A549 (cell line): ENCODE measurements around the gene KDELR3. TPM values are rescaled to one million over a fixed set of nuclear protein-coding genes. Genes with fewer than 3 reads are reported as not detected.

Experiments
- ATAC-seq, 2 experiments: fragments of 200-7000 bp in 1 of 2; fragments of >200 bp in 1 of 2; cut with Nextera tagmentation in 1 of 2; cut with Tn5 transposase in 1 of 2; 3 replicates each; pipeline versions ENCODE4 v1.8.0 to v1.9.1; 2018 to 2020; ENCODE audit warnings: mild to moderate bottlenecking in 1 of 2, moderate library complexity in 1 of 2
- CTCF ChIA-PET: fragments of 300-600 bp; sonication (Branson Sonifier 250); formaldehyde crosslinking; extraction: SDS; loops from one replicate; lab custom pipeline; 2021; ENCODE audit warnings: antibody characterized with exemption, inconsistent platforms; lab: Yijun Ruan, JAX
- POLR2A ChIA-PET: fragments of 350-600 bp; formaldehyde crosslinking; extraction: SDS; loops from one replicate; lab custom pipeline; 2021; ENCODE audit warnings: antibody characterized with exemption, inconsistent platforms; lab: Yijun Ruan, JAX
- DNase-seq, 2 experiments: peaks; one replicate each; pipeline versions ENCODE4 v3.0.0 to v3.0.0-alpha.2; 2011 to 2016; ENCODE audit warnings: low read depth in 1 of 2, low spot score in 1 of 2
- FAIRE-seq: peaks from 2 replicates; lab custom pipeline; 2011; peaks lifted over from hg19 to GRCh38; lab: Jason Lieb, UNC
- H3K27ac ChIP-seq, 2 experiments: fragments of >200 bp; sonication (Bioruptor Twin); formaldehyde crosslinking; 3 replicates each; pipeline ENCODE4 v1.5.1; 2016 to 2017
- H3K4me1 ChIP-seq: fragments of >200 bp; sonication (Bioruptor Twin); formaldehyde crosslinking; 3 replicates; pipeline ENCODE4 v1.6.1; 2016
- H3K4me2 ChIP-seq: fragments of >200 bp; sonication (Bioruptor Twin); formaldehyde crosslinking; 3 replicates; pipeline ENCODE4 v1.6.1; 2016
- H3K4me3 ChIP-seq: fragments of >200 bp; sonication (Bioruptor Twin); formaldehyde crosslinking; 3 replicates; pipeline ENCODE4 v1.5.1; 2016
- H3K9me3 ChIP-seq: fragments of >200 bp; sonication (Bioruptor Twin); formaldehyde crosslinking; 3 replicates; pipeline ENCODE4 v1.6.1; 2016
- CBX2 ChIP-seq: fragments of 200-600 bp; sonication (generic); IDR thresholded peaks from 2 replicates; pipeline ENCODE4 v1.6.1; 2016; ENCODE audit warnings: low read depth, mild to moderate bottlenecking, borderline replicate concordance
- CHD2 ChIP-seq: fragments of 150-350 bp; IDR thresholded peaks from 2 replicates; pipeline ENCODE4 v1.6.1; 2014; ENCODE audit warnings: low read length; ENCODE audit not compliant: partially characterized antibody
- EP300 ChIP-seq, 2 experiments: fragments of >200 bp; sonication (Bioruptor Twin); formaldehyde crosslinking; IDR thresholded peaks; 2 replicates in 1 of 2; 3 replicates in 1 of 2; pipeline ENCODE4 v1.6.1; 2016 to 2017
- GATA3 ChIP-seq: IDR thresholded peaks from 2 replicates; pipeline ENCODE4 v1.6.1; 2012; ENCODE audit warnings: borderline replicate concordance
- HDAC2 ChIP-seq: fragments of 200-600 bp; sonication (generic); IDR thresholded peaks from 2 replicates; pipeline ENCODE4 v1.6.1; 2016
- HES2 ChIP-seq: fragments of >200 bp; sonication (Bioruptor Twin); formaldehyde crosslinking; IDR thresholded peaks from 2 replicates; pipeline ENCODE4 v1.6.1; 2016
- HOXB13 ChIP-seq: fragments of 250-450 bp; sonication (Bioruptor Pico); IDR thresholded peaks from 2 replicates; pipeline ENCODE4 v1.5.0; 2020; ENCODE audit warnings: low read depth, mild to moderate bottlenecking, moderate library complexity
- HOXB5 ChIP-seq: fragments of 250-450 bp; sonication (Bioruptor Pico); IDR thresholded peaks from 2 replicates; pipeline ENCODE4 v1.5.0; 2020; ENCODE audit warnings: mild to moderate bottlenecking, moderate library complexity
- JUNB ChIP-seq: fragments of >200 bp; sonication (Bioruptor Twin); formaldehyde crosslinking; IDR thresholded peaks from 2 replicates; pipeline ENCODE4 v1.6.1; 2016
- KDM1A ChIP-seq: fragments of 200-600 bp; sonication (generic); IDR thresholded peaks from 2 replicates; pipeline ENCODE4 v1.6.1; 2016; ENCODE audit warnings: low read depth, mild to moderate bottlenecking
- KDM5A ChIP-seq: fragments of 200-600 bp; sonication (generic); IDR thresholded peaks from 2 replicates; pipeline ENCODE4 v1.6.1; 2016; ENCODE audit warnings: antibody characterized with exemption, mild to moderate bottlenecking
- MAFK ChIP-seq: fragments of 450-650 bp; IDR thresholded peaks from 2 replicates; pipeline ENCODE4 v1.6.1; 2014; ENCODE audit not compliant: partially characterized antibody
- NFE2L2 ChIP-seq: fragments of 150-350 bp; conservative IDR thresholded peaks from 2 replicates; pipeline ENCODE4 v1.6.1; 2014; ENCODE audit warnings: low read length
- PHF8 ChIP-seq: fragments of 200-600 bp; sonication (generic); IDR thresholded peaks from 2 replicates; pipeline ENCODE4 v1.6.1; 2016; ENCODE audit warnings: low read depth, mild to moderate bottlenecking, antibody characterized with exemption, moderate library complexity, borderline replicate concordance
- RCOR1 ChIP-seq: fragments of 150-350 bp; IDR thresholded peaks from 2 replicates; pipeline ENCODE4 v1.6.1; 2014; ENCODE audit warnings: antibody characterized with exemption, low read length, low read depth
- ZSCAN20 ChIP-seq: fragments of 250-450 bp; sonication (Bioruptor Pico); IDR thresholded peaks from 2 replicates; pipeline ENCODE4 v1.8.0; 2022; ENCODE audit warnings: mild to moderate bottlenecking, moderate library complexity
- WGBS: methylation state at CpG from one replicate; pipeline ENCODE4 v1.1.6; 2017; ENCODE audit errors: missing lambda C conversion rate; 5-methylcytosine and 5-hydroxymethylcytosine counted together
- polyA plus RNA-seq, 4 experiments: library from polyadenylated mRNA; depleted of rRNA in 3 of 4; stranded (reverse); fragments of >200 nt; fragmentation: RNase III in 1 of 4; extraction: RNeasy Plus Mini Kit Qiagen cat#74134 plus additional on column Dnase treatment in 1 of 4; gene quantifications; 2 replicates in 3 of 4; 3 replicates in 1 of 4; pipeline ENCODE4 v1.2.3, GENCODE V29; 2011 to 2017
- TF ChIP-seq, protein P1 (sequence below): fragments of 250-450 bp; sonication (Bioruptor Pico); IDR thresholded peaks from 2 replicates; pipeline ENCODE4 v1.5.0; 2020; ENCODE audit warnings: low read depth, mild to moderate bottlenecking, moderate library complexity
- TF ChIP-seq, protein P2 (sequence below): fragments of 450-650 bp; IDR thresholded peaks from 2 replicates; pipeline ENCODE4 v1.6.1; 2014; ENCODE audit warnings: antibody characterized with exemption
- TF ChIP-seq, protein P3 (sequence below): IDR thresholded peaks from 2 replicates; pipeline ENCODE4 v1.6.1; 2012
- TF ChIP-seq, protein P4 (sequence below): fragments of 150-350 bp; IDR thresholded peaks from 2 replicates; pipeline ENCODE4 v1.6.1; 2014; ENCODE audit warnings: low read depth, mild to moderate bottlenecking, low read length

KDELR3 gene
- polyA plus RNA-seq, 2 of the 4 experiments (the other 2 are of a cell fraction), result 12.2 to 32.8 TPM

- no peak for DNase-seq
- Histone ChIP-seq H3K27ac (no peak overlapping the region), H3K4me3 (no peak overlapping the region), H3K4me2 (no peak overlapping the region), H3K4me1 (no peaks in the 10 kb centered on the region), H3K9me3 (no peaks in the 10 kb centered on the region)
- TF ChIP-seq KDM1A (no peak), MAFK (no peak), KDM5A (no peak), GATA3 (no peak), CBX2 (no peak), NFE2L2 (no peak), RCOR1 (no peak), EP300 (IDR thresholded peaks at IDR 0.05) (no peak), ZSCAN20 (CRISPR knock-in tag) (no peak), HOXB13 (no peak), HES2 (no peak), JUNB (no peak)
- TF ChIP-seq, protein P1, sequence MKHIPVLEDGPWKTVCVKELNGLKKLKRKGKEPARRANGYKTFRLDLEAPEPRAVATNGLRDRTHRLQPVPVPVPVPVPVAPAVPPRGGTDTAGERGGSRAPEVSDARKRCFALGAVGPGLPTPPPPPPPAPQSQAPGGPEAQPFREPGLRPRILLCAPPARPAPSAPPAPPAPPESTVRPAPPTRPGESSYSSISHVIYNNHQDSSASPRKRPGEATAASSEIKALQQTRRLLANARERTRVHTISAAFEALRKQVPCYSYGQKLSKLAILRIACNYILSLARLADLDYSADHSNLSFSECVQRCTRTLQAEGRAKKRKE (CRISPR knock-in tag), result no peak
- TF ChIP-seq, protein P2, sequence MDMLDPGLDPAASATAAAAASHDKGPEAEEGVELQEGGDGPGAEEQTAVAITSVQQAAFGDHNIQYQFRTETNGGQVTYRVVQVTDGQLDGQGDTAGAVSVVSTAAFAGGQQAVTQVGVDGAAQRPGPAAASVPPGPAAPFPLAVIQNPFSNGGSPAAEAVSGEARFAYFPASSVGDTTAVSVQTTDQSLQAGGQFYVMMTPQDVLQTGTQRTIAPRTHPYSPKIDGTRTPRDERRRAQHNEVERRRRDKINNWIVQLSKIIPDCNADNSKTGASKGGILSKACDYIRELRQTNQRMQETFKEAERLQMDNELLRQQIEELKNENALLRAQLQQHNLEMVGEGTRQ, result no peak
- TF ChIP-seq, protein P3, sequence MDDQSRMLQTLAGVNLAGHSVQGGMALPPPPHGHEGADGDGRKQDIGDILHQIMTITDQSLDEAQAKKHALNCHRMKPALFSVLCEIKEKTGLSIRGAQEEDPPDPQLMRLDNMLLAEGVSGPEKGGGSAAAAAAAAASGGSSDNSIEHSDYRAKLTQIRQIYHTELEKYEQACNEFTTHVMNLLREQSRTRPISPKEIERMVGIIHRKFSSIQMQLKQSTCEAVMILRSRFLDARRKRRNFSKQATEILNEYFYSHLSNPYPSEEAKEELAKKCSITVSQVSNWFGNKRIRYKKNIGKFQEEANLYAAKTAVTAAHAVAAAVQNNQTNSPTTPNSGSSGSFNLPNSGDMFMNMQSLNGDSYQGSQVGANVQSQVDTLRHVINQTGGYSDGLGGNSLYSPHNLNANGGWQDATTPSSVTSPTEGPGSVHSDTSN, result no peak
- WGBS, result 68% methylated on average over 3 of the region's 3 CpGs
- CTCF ChIA-PET, result interaction anchor here (0.6 to 1.3 kb wide), 3 partner anchors 12 to 109 kb away, joined by 3 read pairs; no protein-coding TSS in a partner anchor
- no peak for ATAC-seq
- POLR2A ChIA-PET, result no interaction called here
- no peak for FAIRE-seq
Observed at GRCh38 chr22:38524429-38524828, 56.5 kb downstream of the KDELR3 start.

DNA sequence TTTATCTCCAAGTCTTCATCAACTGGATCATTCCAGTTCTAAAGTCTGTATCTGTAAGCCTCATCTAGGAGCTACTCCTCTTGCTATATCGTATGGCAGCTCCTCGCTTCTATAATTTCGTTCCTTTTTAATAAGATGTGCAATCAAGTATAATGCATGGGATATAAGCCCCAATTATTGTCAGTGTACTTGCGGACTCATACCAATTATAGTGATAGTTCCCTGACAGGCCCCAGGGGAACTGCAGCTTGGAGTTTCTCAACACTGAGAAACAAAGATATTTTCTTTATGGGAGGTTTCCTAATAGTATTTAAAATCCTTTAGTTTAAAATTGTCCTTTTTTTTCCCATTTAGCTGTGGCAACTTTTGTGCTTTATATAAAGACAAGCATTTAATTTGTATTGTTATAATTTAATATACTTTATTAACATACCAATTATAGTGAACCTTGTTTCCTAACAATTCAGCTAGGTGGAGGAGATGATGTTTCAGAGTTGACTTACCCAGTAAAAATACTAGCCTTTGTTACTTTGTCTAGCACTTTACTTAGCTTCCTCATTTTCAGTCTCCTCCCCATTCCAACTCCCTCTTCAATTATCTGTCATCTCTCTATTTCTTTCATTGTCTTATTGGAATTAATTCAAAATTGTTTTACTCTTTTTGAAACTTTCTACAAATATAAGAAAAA, 63.5 kb downstream of the KDELR3 start:
- POLR2A ChIA-PET, result no interaction called here
- Histone ChIP-seq H3K4me1 (no peaks in the 10 kb centered on the region), H3K4me3 (no peak overlapping the region)
- 89% methylated on average over 4 of the region's 4 CpGs for WGBS
- DNase-seq, result no peak
- TF ChIP-seq, protein P4, sequence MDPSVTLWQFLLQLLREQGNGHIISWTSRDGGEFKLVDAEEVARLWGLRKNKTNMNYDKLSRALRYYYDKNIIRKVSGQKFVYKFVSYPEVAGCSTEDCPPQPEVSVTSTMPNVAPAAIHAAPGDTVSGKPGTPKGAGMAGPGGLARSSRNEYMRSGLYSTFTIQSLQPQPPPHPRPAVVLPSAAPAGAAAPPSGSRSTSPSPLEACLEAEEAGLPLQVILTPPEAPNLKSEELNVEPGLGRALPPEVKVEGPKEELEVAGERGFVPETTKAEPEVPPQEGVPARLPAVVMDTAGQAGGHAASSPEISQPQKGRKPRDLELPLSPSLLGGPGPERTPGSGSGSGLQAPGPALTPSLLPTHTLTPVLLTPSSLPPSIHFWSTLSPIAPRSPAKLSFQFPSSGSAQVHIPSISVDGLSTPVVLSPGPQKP, result no peak
- TF ChIP-seq HOXB5 (CRISPR knock-in tag) (no peak), NFE2L2 (no peak), HDAC2 (no peak), CHD2 (no peak), PHF8 (no peak), GATA3 (no peak)
- TF ChIP-seq, all 56 proteins: peak for 0
- H3K4me2 ChIP-seq, result no peak overlapping the region
- FAIRE-seq (no peak), ATAC-seq (no peak)
- CTCF ChIA-PET, result no interaction called here
- no peaks in the 10 kb centered on the region for H3K9me3 ChIP-seq
- H3K27ac ChIP-seq, result no peak overlapping the region

Other genes starting within 250 kb of the KDELR3 start
- gene TMEM184B, start 195.1 kb upstream of the KDELR3 start, polyA plus RNA-seq (2011; rRNA removed), result 22.2 and 22.7 TPM in 2 replicates
- gene TMEM184B, start 195.1 kb upstream of the KDELR3 start, polyA plus RNA-seq (2017; fragmentation: RNase III; extraction: RNeasy Plus Mini Kit Qiagen cat#74134 plus additional on column Dnase treatment), result 33.2 to 36.8 TPM (median 36.6 TPM) in 3 replicates
- 58.3 and 60.9 TPM in 2 replicates for gene CSNK1E, start 150.7 kb upstream of the KDELR3 start, polyA plus RNA-seq (2011; rRNA removed)
- gene CSNK1E, start 150.7 kb upstream of the KDELR3 start, polyA plus RNA-seq (2017; fragmentation: RNase III; extraction: RNeasy Plus Mini Kit Qiagen cat#74134 plus additional on column Dnase treatment), result 57.1 to 63.3 TPM (median 59.3 TPM) in 3 replicates
- not detected in 2 replicates for gene KCNJ4, start 12.9 kb upstream of the KDELR3 start, polyA plus RNA-seq (2011; rRNA removed)
- gene KCNJ4, start 12.9 kb upstream of the KDELR3 start, polyA plus RNA-seq (2017; fragmentation: RNase III; extraction: RNeasy Plus Mini Kit Qiagen cat#74134 plus additional on column Dnase treatment), result 0.05 to 0.12 TPM in 2 of 3 replicates, not detected in the other
- 266 and 292 TPM in 2 replicates for gene DDX17, start 38.2 kb downstream of the KDELR3 start, polyA plus RNA-seq (2011; rRNA removed)
- 117 to 120 TPM (median 117 TPM) in 3 replicates for gene DDX17, start 38.2 kb downstream of the KDELR3 start, polyA plus RNA-seq (2017; fragmentation: RNase III; extraction: RNeasy Plus Mini Kit Qiagen cat#74134 plus additional on column Dnase treatment)
- 3.4 and 5.7 TPM in 2 replicates for gene DMC1, start 102.1 kb downstream of the KDELR3 start, polyA plus RNA-seq (2011; rRNA removed)
- 6.1 to 6.9 TPM (median 6.4 TPM) in 3 replicates for gene DMC1, start 102.1 kb downstream of the KDELR3 start, polyA plus RNA-seq (2017; fragmentation: RNase III; extraction: RNeasy Plus Mini Kit Qiagen cat#74134 plus additional on column Dnase treatment)
- 3.5 and 4.0 TPM in 2 replicates for gene FAM227A, start 188.3 kb downstream of the KDELR3 start, polyA plus RNA-seq (2011; rRNA removed)
- gene FAM227A, start 188.3 kb downstream of the KDELR3 start, polyA plus RNA-seq (2017; fragmentation: RNase III; extraction: RNeasy Plus Mini Kit Qiagen cat#74134 plus additional on column Dnase treatment), result 1.4 to 1.7 TPM (median 1.4 TPM) in 3 replicates
- 18.9 and 20.8 TPM in 2 replicates for gene CBY1, start 188.5 kb downstream of the KDELR3 start, polyA plus RNA-seq (2011; rRNA removed)
- 17.5 to 19.4 TPM (median 18.6 TPM) in 3 replicates for gene CBY1, start 188.5 kb downstream of the KDELR3 start, polyA plus RNA-seq (2017; fragmentation: RNase III; extraction: RNeasy Plus Mini Kit Qiagen cat#74134 plus additional on column Dnase treatment)
- 53.6 and 63.2 TPM in 2 replicates for gene TOMM22, start 213.9 kb downstream of the KDELR3 start, polyA plus RNA-seq (2011; rRNA removed)
- 68.4 to 69.8 TPM (median 69.2 TPM) in 3 replicates for gene TOMM22, start 213.9 kb downstream of the KDELR3 start, polyA plus RNA-seq (2017; fragmentation: RNase III; extraction: RNeasy Plus Mini Kit Qiagen cat#74134 plus additional on column Dnase treatment)
- 37.5 and 40.9 TPM in 2 replicates for gene JOSD1, start 232.8 kb downstream of the KDELR3 start, polyA plus RNA-seq (2011; rRNA removed)
- 28.5 to 30.9 TPM (median 29.7 TPM) in 3 replicates for gene JOSD1, start 232.8 kb downstream of the KDELR3 start, polyA plus RNA-seq (2017; fragmentation: RNase III; extraction: RNeasy Plus Mini Kit Qiagen cat#74134 plus additional on column Dnase treatment)
- gene GTPBP1, start 237.8 kb downstream of the KDELR3 start, polyA plus RNA-seq (2011; rRNA removed), result 10.7 and 15.1 TPM in 2 replicates
- gene GTPBP1, start 237.8 kb downstream of the KDELR3 start, polyA plus RNA-seq (2017; fragmentation: RNase III; extraction: RNeasy Plus Mini Kit Qiagen cat#74134 plus additional on column Dnase treatment), result 7.1 to 9.0 TPM (median 8.8 TPM) in 3 replicates